ENCODE results near the gene ATAT1. TPM values are rescaled to one million over a fixed set of nuclear protein-coding genes. Genes with fewer than 3 reads are reported as not detected.
A peak's percentile ranks its signal among the peaks of the same experiment; 100 is the strongest.

Gene ATAT1
- total and polyA plus RNA-seq, 9 of the 15 experiments (the other 6 are each of a cell fraction or from before 2014, with no cell fraction given): 0.65 to 5.8 (median 1.6) TPM

- TF ChIP-seq, protein P1, sequence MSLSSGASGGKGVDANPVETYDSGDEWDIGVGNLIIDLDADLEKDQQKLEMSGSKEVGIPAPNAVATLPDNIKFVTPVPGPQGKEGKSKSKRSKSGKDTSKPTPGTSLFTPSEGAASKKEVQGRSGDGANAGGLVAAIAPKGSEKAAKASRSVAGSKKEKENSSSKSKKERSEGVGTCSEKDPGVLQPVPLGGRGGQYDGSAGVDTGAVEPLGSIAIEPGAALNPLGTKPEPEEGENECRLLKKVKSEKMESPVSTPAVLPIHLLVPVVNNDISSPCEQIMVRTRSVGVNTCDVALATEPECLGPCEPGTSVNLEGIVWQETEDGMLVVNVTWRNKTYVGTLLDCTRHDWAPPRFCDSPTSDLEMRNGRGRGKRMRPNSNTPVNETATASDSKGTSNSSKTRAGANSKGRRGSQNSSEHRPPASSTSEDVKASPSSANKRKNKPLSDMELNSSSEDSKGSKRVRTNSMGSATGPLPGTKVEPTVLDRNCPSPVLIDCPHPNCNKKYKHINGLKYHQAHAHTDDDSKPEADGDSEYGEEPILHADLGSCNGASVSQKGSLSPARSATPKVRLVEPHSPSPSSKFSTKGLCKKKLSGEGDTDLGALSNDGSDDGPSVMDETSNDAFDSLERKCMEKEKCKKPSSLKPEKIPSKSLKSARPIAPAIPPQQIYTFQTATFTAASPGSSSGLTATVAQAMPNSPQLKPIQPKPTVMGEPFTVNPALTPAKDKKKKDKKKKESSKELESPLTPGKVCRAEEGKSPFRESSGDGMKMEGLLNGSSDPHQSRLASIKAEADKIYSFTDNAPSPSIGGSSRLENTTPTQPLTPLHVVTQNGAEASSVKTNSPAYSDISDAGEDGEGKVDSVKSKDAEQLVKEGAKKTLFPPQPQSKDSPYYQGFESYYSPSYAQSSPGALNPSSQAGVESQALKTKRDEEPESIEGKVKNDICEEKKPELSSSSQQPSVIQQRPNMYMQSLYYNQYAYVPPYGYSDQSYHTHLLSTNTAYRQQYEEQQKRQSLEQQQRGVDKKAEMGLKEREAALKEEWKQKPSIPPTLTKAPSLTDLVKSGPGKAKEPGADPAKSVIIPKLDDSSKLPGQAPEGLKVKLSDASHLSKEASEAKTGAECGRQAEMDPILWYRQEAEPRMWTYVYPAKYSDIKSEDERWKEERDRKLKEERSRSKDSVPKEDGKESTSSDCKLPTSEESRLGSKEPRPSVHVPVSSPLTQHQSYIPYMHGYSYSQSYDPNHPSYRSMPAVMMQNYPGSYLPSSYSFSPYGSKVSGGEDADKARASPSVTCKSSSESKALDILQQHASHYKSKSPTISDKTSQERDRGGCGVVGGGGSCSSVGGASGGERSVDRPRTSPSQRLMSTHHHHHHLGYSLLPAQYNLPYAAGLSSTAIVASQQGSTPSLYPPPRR (CRISPR knock-in tag; IDR thresholded peaks at IDR 0.05; ENCODE audit: borderline replicate concordance): peak; percentile 87; the same call in 1 of the 2 replicates
- TF ChIP-seq E2F6 (IDR thresholded peaks at IDR 0.05; ENCODE audit: borderline replicate concordance in 1 of 2, extremely low read depth in 1 of 2, insufficient read depth in 1 of 2, insufficient read length in 1 of 2, low read depth in 1 of 2, low read length in 1 of 2, poor library complexity in 1 of 2, severe bottlenecking in 1 of 2): peak in 1 of 2 experiments; percentile 17
- TF ChIP-seq ZZZ3 (IDR thresholded peaks at IDR 0.05): no peak
- TF ChIP-seq SMAD4 (CRISPR knock-in tag; conservative IDR thresholded peaks at IDR 0.05): peak; percentile 39
- TF ChIP-seq RCOR1 (IDR thresholded peaks at IDR 0.05; ENCODE audit: borderline replicate concordance in 1 of 2, low read depth in 2 of 2, low read length in 2 of 2): peak in 1 of 2 experiments; percentile 84; a peak in 2 of 4 replicates
- peak; percentile 23 for TF ChIP-seq CHD1 (IDR thresholded peaks at IDR 0.05; ENCODE audit: low read length)
- peak; percentile 62 for TF ChIP-seq RB1 (IDR thresholded peaks at IDR 0.05; ENCODE audit: low read depth)
- no peak for TF ChIP-seq DMBX1 (CRISPR knock-in tag; IDR thresholded peaks at IDR 0.05; ENCODE audit: borderline replicate concordance)
- TF ChIP-seq RBM22 (IDR thresholded peaks at IDR 0.05; ENCODE audit: low read depth, low read length, poor library complexity, severe bottlenecking): peak; percentile 95
- TF ChIP-seq TFAP4 (CRISPR knock-in tag; IDR thresholded peaks at IDR 0.05; ENCODE audit: borderline replicate concordance): peak; percentile 72; the same call in 1 of the 2 replicates
- peak; percentile 33 for TF ChIP-seq FIP1L1 (IDR thresholded peaks at IDR 0.05; ENCODE audit: low read depth, low read length, poor library complexity, severe bottlenecking)
- peak; percentile 58; the same call in 1 of the 2 replicates for TF ChIP-seq ELF4 (CRISPR knock-in tag; IDR thresholded peaks at IDR 0.05)
- peak; percentile 49; the same call in 1 of the 2 replicates for TF ChIP-seq ETV1 (tag; conservative IDR thresholded peaks at IDR 0.05; ENCODE audit: low read depth)
- TF ChIP-seq MXI1 (IDR thresholded peaks at IDR 0.05; ENCODE audit: low read depth, low read length): peak; percentile 69
- TF ChIP-seq CCNT2 (IDR thresholded peaks at IDR 0.05; ENCODE audit: borderline replicate concordance, extremely low read depth, insufficient read length, low read depth, low read length): peak; percentile 57
- TF ChIP-seq JUND (IDR thresholded peaks at IDR 0.05; ENCODE audit: borderline replicate concordance, low read depth, low read length): peak; percentile 76
- TF ChIP-seq JUND (tag; IDR thresholded peaks at IDR 0.05; ENCODE audit: borderline replicate concordance, low read depth, low read length): peak; percentile 68; the same call in 1 of the 3 replicates
- peak; percentile 61; the same call in 1 of the 2 replicates for TF ChIP-seq SMARCA5 (IDR thresholded peaks at IDR 0.05)
Observed at GRCh38 chr6:30672445-30673253, 46.0 kb downstream of the ATAT1 start, which contains the start of gene DHX16 (continued).

Measured in K562 (cell line).